Mesothelial cell of epicardium (in vitro differentiated cells): ENCODE measurements around the gene STAC2. TPM values are rescaled to one million over a fixed set of nuclear protein-coding genes. Genes with fewer than 3 reads are reported as not detected.
A peak's percentile ranks its signal among the peaks of the same experiment; 100 is the strongest.
"Not testable (repeated sequence)": the region's sequence is repeated elsewhere in the genome, so short reads cannot be mapped to it uniquely, and the experiment has no call there.

Experiments used
- DNase-seq, 2 experiments: peaks; one replicate each; pipeline ENCODE4 v3.0.0; 2021; ENCODE audit warnings: low spot score in 2 of 2; ENCODE audit not compliant: unreplicated experiment in 2 of 2
- H3K27ac Mint-ChIP-seq: 2 replicates; pipeline ENCODE4 v1.8.0; 2021; ENCODE audit warnings: mixed read lengths
- H3K27me3 Mint-ChIP-seq: 2 replicates; pipeline ENCODE4 v1.8.0; 2021; ENCODE audit warnings: low read depth, mixed read lengths
- H3K36me3 Mint-ChIP-seq: 2 replicates; pipeline ENCODE4 v1.8.0; 2021; ENCODE audit warnings: mixed read lengths
- H3K4me1 Mint-ChIP-seq: 2 replicates; pipeline ENCODE4 v1.8.0; 2021; ENCODE audit warnings: mixed read lengths
- H3K4me3 Mint-ChIP-seq: 2 replicates; pipeline ENCODE4 v1.8.0; 2021; ENCODE audit warnings: mild to moderate bottlenecking, moderate library complexity, mixed read lengths
- H3K9me3 Mint-ChIP-seq: 2 replicates; pipeline ENCODE4 v1.8.0; 2021; ENCODE audit warnings: mixed read lengths
- CTCF ChIP-seq: fragments of 200-600 bp; sonication (generic); IDR thresholded peaks from one replicate; pipeline ENCODE4 v1.5.0; 2021; ENCODE audit warnings: antibody characterized with exemption; ENCODE audit not compliant: unreplicated experiment
- total RNA-seq: library from RNA; stranded (reverse); gene quantifications from 3 replicates; pipeline ENCODE4 v1.2.1, GENCODE V29; 2021

The STAC2 gene
- total RNA-seq, 1 donor from 2014 or later = 0.63 TPM

DNA sequence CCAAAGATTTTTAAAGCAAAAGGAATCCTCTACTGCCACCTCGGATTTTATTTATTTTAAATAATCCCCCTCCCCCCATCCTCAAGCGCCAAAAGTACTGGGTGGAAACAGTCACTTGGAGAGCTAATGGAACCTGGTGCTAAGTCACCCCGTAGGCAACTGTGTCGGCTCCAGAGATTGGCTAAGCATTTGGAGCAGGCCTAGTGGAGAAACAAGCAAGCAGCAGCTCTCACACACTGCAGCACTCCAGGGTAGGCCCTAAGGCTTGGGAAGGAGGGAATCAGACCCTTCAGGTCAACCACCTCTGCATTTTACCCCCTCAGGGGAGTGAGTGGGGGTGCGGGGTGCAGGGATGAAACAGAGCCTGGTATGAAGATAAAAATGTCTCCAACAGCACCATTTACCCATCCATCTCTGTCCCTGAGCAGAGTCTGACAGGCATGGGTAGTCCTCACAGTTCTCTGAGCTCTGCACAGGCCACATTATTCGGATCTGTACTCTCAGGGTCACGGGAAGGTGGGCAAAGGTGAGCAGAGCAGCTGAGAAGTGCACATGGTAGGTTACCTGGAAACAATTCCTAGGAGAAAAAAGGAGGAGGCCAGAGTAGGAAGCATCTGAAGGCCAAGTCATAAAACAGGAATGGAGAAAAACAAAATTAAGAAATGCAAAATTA is 27.2 kb upstream of the STAC2 start:
- Mint-ChIP-seq H3K4me3 (no peak overlapping the region), H3K9me3 (no peaks in the 10 kb centered on the region), H3K36me3 (peaks cover 23% of the 10 kb centered on the region), H3K27ac (no peak overlapping the region), H3K27me3 (no peaks in the 10 kb centered on the region), H3K4me1 (no peaks in the 10 kb centered on the region)
- no peak for DNase-seq
- TF ChIP-seq CTCF = no peak

DNA sequence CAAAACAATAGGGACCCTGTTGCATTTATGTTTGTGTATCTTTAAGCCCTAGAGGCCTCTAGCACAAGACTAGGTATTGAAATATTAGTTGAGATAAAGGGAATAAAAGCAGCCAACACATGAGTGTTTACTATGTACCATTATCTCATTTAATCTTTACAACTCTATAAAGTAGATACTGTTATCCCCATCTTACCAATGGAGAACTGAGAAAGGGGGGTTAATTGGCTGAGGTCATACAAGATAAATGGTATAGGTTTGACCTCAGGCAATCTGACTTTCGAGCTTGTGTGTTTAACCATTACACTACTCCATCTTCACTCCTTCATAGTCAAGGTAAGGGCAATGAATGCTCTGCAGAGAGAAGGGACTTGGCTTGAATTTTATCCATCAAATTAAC is 26.3 kb upstream of the STAC2 start:
- H3K4me1 Mint-ChIP-seq = no peaks in the 10 kb centered on the region
- peaks cover 22% of the 10 kb centered on the region for H3K36me3 Mint-ChIP-seq
- H3K9me3 Mint-ChIP-seq = no peaks in the 10 kb centered on the region
- no peak for DNase-seq
- no peak for TF ChIP-seq CTCF
- H3K4me3 Mint-ChIP-seq = no peak overlapping the region
- H3K27me3 Mint-ChIP-seq = no peaks in the 10 kb centered on the region
- H3K27ac Mint-ChIP-seq = no peak overlapping the region

- H3K27me3 Mint-ChIP-seq, H3K9me3 Mint-ChIP-seq, H3K27ac Mint-ChIP-seq, H3K4me1 Mint-ChIP-seq, H3K4me3 Mint-ChIP-seq, DNase-seq: not testable (repeated sequence)
- H3K36me3 Mint-ChIP-seq = peaks cover 14% of the 10 kb centered on the region
Measured at GRCh38 chr17:39250076-39250475, 24.3 kb upstream of the STAC2 start.

GRCh38 chr17:39246274-39246673 is 20.5 kb upstream of the STAC2 start:
- Mint-ChIP-seq H3K27ac (no peak overlapping the region), H3K9me3 (no peaks in the 10 kb centered on the region), H3K4me1 (peaks cover 2% of the 10 kb centered on the region), H3K27me3 (peaks cover 2% of the 10 kb centered on the region), H3K36me3 (peaks cover 2% of the 10 kb centered on the region), H3K4me3 (no peak overlapping the region)
- DNase-seq = no peak
- no peak for TF ChIP-seq CTCF

- peak; percentile 99 for TF ChIP-seq CTCF
- H3K4me3 Mint-ChIP-seq = no peak overlapping the region
- H3K27me3 Mint-ChIP-seq = peaks cover 3% of the 10 kb centered on the region
- no peak overlapping the region for H3K27ac Mint-ChIP-seq
- peaks cover 2% of the 10 kb centered on the region for H3K4me1 Mint-ChIP-seq
- H3K9me3 Mint-ChIP-seq = no peaks in the 10 kb centered on the region
- peak; percentile 71 to 95 for DNase-seq
- no peaks in the 10 kb centered on the region for H3K36me3 Mint-ChIP-seq
Measured at GRCh38 chr17:39244600-39245570, 19.1 kb upstream of the STAC2 start.

DNA sequence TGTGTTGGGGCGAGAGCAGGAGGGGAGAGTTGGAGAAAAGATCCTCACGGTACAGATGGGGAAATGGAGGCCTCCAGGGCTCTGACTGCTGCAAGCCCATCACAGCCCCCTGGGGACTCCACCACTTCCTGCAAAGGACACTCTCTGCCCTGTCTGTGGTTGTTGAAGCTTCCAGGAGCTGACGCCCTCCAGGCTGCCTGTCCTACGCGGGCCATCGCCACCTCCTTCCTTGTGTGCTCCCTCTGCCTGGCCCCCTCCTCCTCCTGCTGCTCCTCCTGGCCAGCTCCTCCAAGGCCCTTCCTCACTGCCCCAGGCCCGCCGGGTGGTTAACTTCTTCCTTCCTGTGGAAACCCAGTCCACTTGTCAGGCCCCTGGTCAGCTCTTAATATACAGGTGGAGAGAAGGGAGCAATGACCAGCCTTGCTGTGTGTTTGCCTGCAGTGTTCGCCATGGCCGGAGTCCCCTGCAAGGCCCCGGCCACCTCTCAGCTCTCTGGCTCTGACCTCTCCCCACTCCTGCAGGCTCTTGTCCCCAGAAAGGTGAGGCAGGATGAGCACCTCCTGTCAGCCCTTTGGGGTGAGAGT is 18.4 kb upstream of the STAC2 start:
- H3K4me1 Mint-ChIP-seq = peaks cover 2% of the 10 kb centered on the region
- H3K27me3 Mint-ChIP-seq = peaks cover 10% of the 10 kb centered on the region
- no peaks in the 10 kb centered on the region for H3K9me3 Mint-ChIP-seq
- no peak for TF ChIP-seq CTCF
- H3K27ac Mint-ChIP-seq = no peak overlapping the region
- DNase-seq = no peak
- no peak overlapping the region for H3K4me3 Mint-ChIP-seq
- no peaks in the 10 kb centered on the region for H3K36me3 Mint-ChIP-seq
